Memory B cell (primary cell): ENCODE data around the gene PAK5.

Experiments
- ATAC-seq: fragments of 150-1000 bp; cut with Tn5 transposase; 2 replicates; pipeline ENCODE4 v1.10.0; 2021; ENCODE audit warnings: low read depth, mild to moderate bottlenecking, moderate library complexity
- DNase-seq, 2 donors: peaks; one replicate each; pipeline ENCODE4 v3.0.0; 2022; ENCODE audit warnings: low spot score in 2 of 2
- H3K27ac Mint-ChIP-seq: one replicate; pipeline ENCODE4 v1.8.0; 2022; ENCODE audit warnings: mild to moderate bottlenecking, moderate library complexity, mixed read lengths
- H3K27me3 Mint-ChIP-seq: one replicate; pipeline ENCODE4 v1.8.0; 2022; ENCODE audit warnings: mixed read lengths
- H3K36me3 Mint-ChIP-seq: one replicate; pipeline ENCODE4 v1.8.0; 2022; ENCODE audit warnings: mild to moderate bottlenecking, mixed read lengths
- H3K4me1 Mint-ChIP-seq: one replicate; pipeline ENCODE4 v1.8.0; 2022; ENCODE audit warnings: mixed read lengths
- H3K4me3 Mint-ChIP-seq: one replicate; pipeline ENCODE4 v1.8.0; 2022; ENCODE audit warnings: mild to moderate bottlenecking, moderate library complexity, mixed read lengths
- H3K9me3 Mint-ChIP-seq: one replicate; pipeline ENCODE4 v1.8.0; 2022; ENCODE audit warnings: mixed read lengths

Gene PAK5

GRCh38 chr20:9611921-9612320 is 227.0 kb downstream of the PAK5 start:
- H3K27me3 Mint-ChIP-seq, result peaks cover 2% of the 10 kb centered on the region
- DNase-seq (no peak), ATAC-seq (no peak)
- H3K9me3 Mint-ChIP-seq, result peaks cover 2% of the 10 kb centered on the region
- H3K27ac Mint-ChIP-seq, result no peak overlapping the region
- H3K36me3 Mint-ChIP-seq, result no peaks in the 10 kb centered on the region
- H3K4me3 Mint-ChIP-seq, result no peak overlapping the region
- H3K4me1 Mint-ChIP-seq, result no peaks in the 10 kb centered on the region

- Mint-ChIP-seq H3K4me1 (no peaks in the 10 kb centered on the region), H3K9me3 (no peaks in the 10 kb centered on the region), H3K27ac (no peak overlapping the region), H3K36me3 (no peaks in the 10 kb centered on the region), H3K27me3 (peaks cover 2% of the 10 kb centered on the region), H3K4me3 (no peak overlapping the region)
- ATAC-seq (no peak), DNase-seq (no peak)
Measured at GRCh38 chr20:9610665-9611064, 228.2 kb downstream of the PAK5 start.

GRCh38 chr20:9609887-9610502 is 228.9 kb downstream of the PAK5 start:
- H3K4me3 Mint-ChIP-seq, result no peak overlapping the region
- H3K36me3 Mint-ChIP-seq, result no peaks in the 10 kb centered on the region
- peaks cover 2% of the 10 kb centered on the region for H3K27me3 Mint-ChIP-seq
- no peak overlapping the region for H3K27ac Mint-ChIP-seq
- no peaks in the 10 kb centered on the region for H3K4me1 Mint-ChIP-seq
- H3K9me3 Mint-ChIP-seq, result no peaks in the 10 kb centered on the region
- ATAC-seq (no peak), DNase-seq (no peak)

GRCh38 chr20:9608639-9609340 is 230.1 kb downstream of the PAK5 start:
- Mint-ChIP-seq H3K27me3 (peaks cover 2% of the 10 kb centered on the region), H3K36me3 (no peaks in the 10 kb centered on the region), H3K4me1 (no peaks in the 10 kb centered on the region), H3K9me3 (no peaks in the 10 kb centered on the region), H3K4me3 (no peak overlapping the region), H3K27ac (no peak overlapping the region)
- ATAC-seq (no peak), DNase-seq (no peak)

- DNase-seq (no peak), ATAC-seq (no peak)
- no peaks in the 10 kb centered on the region for H3K9me3 Mint-ChIP-seq
- no peak overlapping the region for H3K4me3 Mint-ChIP-seq
- H3K36me3 Mint-ChIP-seq, result no peaks in the 10 kb centered on the region
- no peaks in the 10 kb centered on the region for H3K4me1 Mint-ChIP-seq
- H3K27ac Mint-ChIP-seq, result no peak overlapping the region
- H3K27me3 Mint-ChIP-seq, result no peaks in the 10 kb centered on the region
Measured at GRCh38 chr20:9602847-9603183, 236.1 kb downstream of the PAK5 start.

GRCh38 chr20:9600562-9600961 is 238.3 kb downstream of the PAK5 start:
- DNase-seq (no peak), ATAC-seq (no peak)
- Mint-ChIP-seq H3K27me3 (no peaks in the 10 kb centered on the region), H3K36me3 (no peaks in the 10 kb centered on the region), H3K27ac (no peak overlapping the region), H3K9me3 (no peaks in the 10 kb centered on the region), H3K4me3 (no peak overlapping the region), H3K4me1 (no peaks in the 10 kb centered on the region)

- ATAC-seq, result no peak
- peaks cover 2% of the 10 kb centered on the region for H3K9me3 Mint-ChIP-seq
- H3K27ac Mint-ChIP-seq, result no peak overlapping the region
- H3K36me3 Mint-ChIP-seq, result no peaks in the 10 kb centered on the region
- H3K4me3 Mint-ChIP-seq, result no peak overlapping the region
- no peaks in the 10 kb centered on the region for H3K27me3 Mint-ChIP-seq
- no peaks in the 10 kb centered on the region for H3K4me1 Mint-ChIP-seq
- no peak for DNase-seq
Measured at GRCh38 chr20:9597547-9597946, 241.3 kb downstream of the PAK5 start.

GRCh38 chr20:9595763-9596162 is 243.1 kb downstream of the PAK5 start:
- no peak overlapping the region for H3K27ac Mint-ChIP-seq
- H3K4me3 Mint-ChIP-seq, result no peak overlapping the region
- ATAC-seq (no peak), DNase-seq (no peak)
- H3K4me1 Mint-ChIP-seq, result no peaks in the 10 kb centered on the region
- H3K36me3 Mint-ChIP-seq, result no peaks in the 10 kb centered on the region
- no peaks in the 10 kb centered on the region for H3K27me3 Mint-ChIP-seq
- peaks cover 2% of the 10 kb centered on the region for H3K9me3 Mint-ChIP-seq

GRCh38 chr20:9594284-9594875 is 244.5 kb downstream of the PAK5 start:
- Mint-ChIP-seq H3K4me3 (no peak overlapping the region), H3K9me3 (peaks cover 2% of the 10 kb centered on the region), H3K27me3 (no peaks in the 10 kb centered on the region), H3K36me3 (no peaks in the 10 kb centered on the region), H3K27ac (no peak overlapping the region), H3K4me1 (no peaks in the 10 kb centered on the region)
- ATAC-seq (no peak), DNase-seq (no peak)

GRCh38 chr20:9592419-9592818 is 246.5 kb downstream of the PAK5 start:
- Mint-ChIP-seq H3K27me3 (no peaks in the 10 kb centered on the region), H3K4me1 (no peaks in the 10 kb centered on the region), H3K4me3 (no peak overlapping the region), H3K36me3 (no peaks in the 10 kb centered on the region), H3K9me3 (peaks cover 2% of the 10 kb centered on the region), H3K27ac (no peak overlapping the region)
- no peak for ATAC-seq
- DNase-seq, result no peak

- no peaks in the 10 kb centered on the region for H3K36me3 Mint-ChIP-seq
- H3K4me1 Mint-ChIP-seq, result no peaks in the 10 kb centered on the region
- ATAC-seq, result no peak
- H3K27ac Mint-ChIP-seq, result no peak overlapping the region
- no peak overlapping the region for H3K4me3 Mint-ChIP-seq
- peaks cover 2% of the 10 kb centered on the region for H3K9me3 Mint-ChIP-seq
- DNase-seq, result no peak
- no peaks in the 10 kb centered on the region for H3K27me3 Mint-ChIP-seq
Measured at GRCh38 chr20:9591080-9591479, 247.8 kb downstream of the PAK5 start.

GRCh38 chr20:9590189-9590588 is 248.7 kb downstream of the PAK5 start:
- no peaks in the 10 kb centered on the region for H3K4me1 Mint-ChIP-seq
- peaks cover 2% of the 10 kb centered on the region for H3K9me3 Mint-ChIP-seq

GRCh38 chr20:9588706-9589105 is 250.2 kb downstream of the PAK5 start:
- peaks cover 2% of the 10 kb centered on the region for H3K9me3 Mint-ChIP-seq
- DNase-seq, result no peak
- ATAC-seq, result no peak
- no peak overlapping the region for H3K27ac Mint-ChIP-seq
- H3K4me1 Mint-ChIP-seq, result no peaks in the 10 kb centered on the region
- no peaks in the 10 kb centered on the region for H3K36me3 Mint-ChIP-seq
- H3K27me3 Mint-ChIP-seq, result no peaks in the 10 kb centered on the region
- no peak overlapping the region for H3K4me3 Mint-ChIP-seq

More at GRCh38 chr20:9590189-9590588, 248.7 kb downstream of the PAK5 start:
- H3K36me3 Mint-ChIP-seq, result no peaks in the 10 kb centered on the region
- no peak overlapping the region for H3K27ac Mint-ChIP-seq
- no peak overlapping the region for H3K4me3 Mint-ChIP-seq
- no peak for DNase-seq
- H3K27me3 Mint-ChIP-seq, result no peaks in the 10 kb centered on the region
- ATAC-seq, result no peak

GRCh38 chr20:9583151-9583550 is 255.7 kb downstream of the PAK5 start:
- no peak overlapping the region for H3K27ac Mint-ChIP-seq
- H3K27me3 Mint-ChIP-seq, result no peaks in the 10 kb centered on the region
- no peaks in the 10 kb centered on the region for H3K4me1 Mint-ChIP-seq
- ATAC-seq (no peak), DNase-seq (no peak)
- no peaks in the 10 kb centered on the region for H3K36me3 Mint-ChIP-seq
- H3K4me3 Mint-ChIP-seq, result no peak overlapping the region
- H3K9me3 Mint-ChIP-seq, result peaks cover 1% of the 10 kb centered on the region

- DNase-seq (no peak), ATAC-seq (no peak)
- Mint-ChIP-seq H3K27ac (no peak overlapping the region), H3K4me1 (no peaks in the 10 kb centered on the region), H3K27me3 (no peaks in the 10 kb centered on the region), H3K4me3 (no peak overlapping the region), H3K9me3 (peaks cover 1% of the 10 kb centered on the region), H3K36me3 (no peaks in the 10 kb centered on the region)
Measured at GRCh38 chr20:9582137-9582536, 256.7 kb downstream of the PAK5 start.
